Measurements from ENCODE around the gene ACKR1. TPM values are rescaled to one million over a fixed set of nuclear protein-coding genes. Genes with fewer than 3 reads are reported as not detected.

Gene ACKR1
- total RNA-seq, 2 donors from 2014 or later, result not detected

DNA sequence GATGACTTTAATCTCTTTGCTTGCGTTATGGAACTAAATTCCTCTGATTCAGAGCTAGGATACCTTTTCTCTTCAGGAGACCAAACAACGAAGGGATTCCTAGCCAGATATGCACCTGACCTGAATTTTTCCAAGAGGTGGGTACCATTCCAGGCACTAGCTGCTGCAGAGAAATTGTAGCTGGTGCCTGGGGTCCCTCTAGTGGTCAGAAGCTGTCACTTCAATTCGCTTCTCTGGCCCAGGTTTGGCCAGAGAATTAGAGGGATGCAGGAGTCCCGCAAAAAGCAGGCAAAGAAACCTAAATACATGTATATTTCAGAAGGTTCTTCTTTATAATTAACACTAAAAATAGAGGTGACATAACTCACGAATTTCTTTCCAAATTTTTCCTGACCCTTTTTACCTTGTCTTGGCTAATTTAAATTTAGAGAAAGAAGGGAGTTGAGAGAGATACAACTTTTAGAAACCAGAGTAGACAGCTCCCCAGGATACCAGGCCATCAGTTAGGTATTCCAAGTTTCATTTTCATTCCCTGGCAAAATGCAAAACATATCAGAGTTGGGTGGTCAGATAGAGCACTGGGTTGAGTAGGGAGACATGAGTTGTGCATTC, 9.6 kb downstream of the ACKR1 start:
- DNase-seq (peak; percentile 31 to 42), ATAC-seq (replicated peaks in 1 of 2) (no peak)
- no peaks in the 10 kb centered on the region for H3K36me3 Mint-ChIP-seq (ENCODE audit: insufficient read depth in 2 of 2)
- H3K4me1 Mint-ChIP-seq (ENCODE audit: low read depth), result no peaks in the 10 kb centered on the region
- no peak overlapping the region for H3K4me3 Mint-ChIP-seq
- peaks cover 56% of the 10 kb centered on the region for H3K27me3 Mint-ChIP-seq (ENCODE audit: low read depth)
- H3K9me3 Mint-ChIP-seq, result no peaks in the 10 kb centered on the region
- no peak overlapping the region for H3K27ac Mint-ChIP-seq

DNA sequence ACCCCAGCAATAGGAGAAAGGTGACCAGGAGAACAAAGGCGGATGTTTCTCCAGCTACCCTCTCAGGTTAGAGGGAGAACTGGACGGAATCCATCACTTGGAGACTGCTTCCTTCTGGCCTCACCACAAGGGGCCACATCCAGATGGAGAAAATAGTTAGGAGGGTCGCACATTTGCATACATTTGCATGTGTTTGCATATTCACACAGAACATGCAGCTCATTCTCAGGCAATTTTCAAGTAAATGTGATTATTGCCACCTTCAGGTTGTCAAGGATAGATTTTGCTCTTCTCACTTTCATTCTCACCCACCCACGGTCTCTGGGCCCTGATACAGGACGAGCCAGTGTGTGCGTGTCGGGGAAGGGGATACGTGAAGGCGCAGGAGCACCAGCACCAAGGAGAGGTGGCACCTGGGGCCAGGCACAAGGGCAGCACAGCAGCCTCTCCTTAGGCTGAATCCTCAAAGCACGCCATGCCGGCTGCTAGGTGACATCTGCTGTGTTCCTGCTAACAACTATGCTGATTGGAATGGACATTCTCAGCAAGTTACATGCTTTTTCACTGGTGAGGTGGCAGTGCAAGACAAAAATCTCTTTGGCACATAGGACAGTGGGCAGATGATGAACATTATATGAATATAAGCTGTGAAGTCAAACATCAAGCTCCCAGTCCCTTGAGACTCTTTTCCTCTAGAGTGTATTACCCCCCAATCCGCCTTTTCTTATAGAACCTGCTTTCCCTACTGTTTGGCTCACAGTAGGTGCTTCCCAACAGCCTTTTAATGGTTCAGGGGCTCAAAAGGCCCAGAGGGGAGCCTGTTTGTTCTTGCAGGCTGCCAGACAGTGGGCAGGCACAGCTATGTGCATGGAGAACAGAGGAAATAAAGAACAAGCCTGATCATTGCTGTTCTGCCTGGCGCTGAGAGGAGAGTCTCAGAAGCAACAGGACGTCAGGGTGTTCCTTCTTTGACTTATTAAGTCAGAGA, 14.3 kb downstream of the ACKR1 start:
- Mint-ChIP-seq H3K4me3 (no peak overlapping the region), H3K27me3 (ENCODE audit: low read depth) (peaks cover 12% of the 10 kb centered on the region), H3K4me1 (ENCODE audit: low read depth) (no peaks in the 10 kb centered on the region), H3K27ac (no peak overlapping the region), H3K9me3 (no peaks in the 10 kb centered on the region), H3K36me3 (ENCODE audit: insufficient read depth in 2 of 2) (no peaks in the 10 kb centered on the region)
- no peak for DNase-seq
- ATAC-seq (replicated peaks in 1 of 2), result no peak

DNA sequence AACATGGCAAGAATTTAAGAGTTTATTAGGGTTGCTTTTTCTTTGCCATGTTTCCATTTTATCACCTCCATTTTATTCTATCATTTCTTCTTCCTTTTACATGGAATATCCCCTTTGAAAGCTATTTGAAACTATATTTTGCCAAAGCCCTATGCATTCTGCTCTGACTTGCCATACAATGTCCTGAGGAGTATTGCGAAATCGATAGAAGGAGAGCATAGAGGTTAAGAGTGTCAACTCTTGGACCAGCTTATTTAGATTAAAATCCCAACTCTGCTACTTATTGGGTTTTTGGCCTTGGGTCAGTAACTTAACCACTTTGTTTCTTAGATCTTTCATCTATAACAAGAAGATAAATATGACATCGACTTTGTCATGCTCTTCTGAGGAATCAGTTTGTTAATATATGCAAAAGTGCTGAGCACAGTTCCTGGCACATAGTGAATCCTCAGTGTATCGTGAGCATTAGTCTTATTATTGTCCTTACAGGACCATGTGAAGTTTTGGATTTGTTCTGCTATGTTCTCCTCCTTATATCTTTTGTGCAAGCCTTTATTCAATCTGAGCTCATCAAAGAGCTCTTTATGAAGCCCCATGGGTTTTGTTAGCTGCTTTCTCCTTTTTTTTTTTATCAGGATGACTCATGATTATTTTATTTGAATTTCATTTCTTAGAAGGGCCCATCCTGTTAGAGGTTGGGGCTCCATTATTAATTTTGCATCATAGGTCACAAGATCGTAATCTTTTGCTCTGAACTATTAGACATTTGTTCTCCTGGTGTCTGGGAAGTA, 17.6 kb downstream of the ACKR1 start:
- Mint-ChIP-seq H3K27me3 (ENCODE audit: low read depth) (peaks cover 12% of the 10 kb centered on the region), H3K4me1 (ENCODE audit: low read depth) (no peaks in the 10 kb centered on the region), H3K4me3 (no peak overlapping the region), H3K9me3 (no peaks in the 10 kb centered on the region), H3K27ac (no peak overlapping the region), H3K36me3 (ENCODE audit: insufficient read depth in 2 of 2) (no peaks in the 10 kb centered on the region)
- DNase-seq (no peak), ATAC-seq (replicated peaks in 1 of 2) (no peak)

DNA sequence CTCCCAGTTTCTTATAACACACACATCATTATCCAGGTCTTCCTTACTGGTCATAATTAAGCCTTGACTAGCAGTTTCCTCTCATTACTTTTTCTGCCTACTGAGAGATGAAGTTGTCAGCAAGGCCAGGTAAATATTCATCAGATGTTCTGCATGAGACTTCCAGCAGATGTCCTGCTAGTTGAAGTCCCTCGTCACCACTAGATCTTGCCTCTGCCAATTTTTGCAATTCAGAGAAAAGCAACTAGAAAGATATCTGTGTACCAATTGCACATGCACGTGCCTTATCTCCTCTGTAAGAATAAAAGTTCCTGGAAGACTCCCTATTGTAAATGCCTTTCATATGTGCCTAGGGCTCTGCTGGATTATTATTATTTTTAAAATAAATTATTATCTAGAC, 18.3 kb downstream of the ACKR1 start:
- Mint-ChIP-seq H3K27me3 (ENCODE audit: low read depth) (peaks cover 12% of the 10 kb centered on the region), H3K4me1 (ENCODE audit: low read depth) (no peaks in the 10 kb centered on the region), H3K4me3 (no peak overlapping the region), H3K9me3 (no peaks in the 10 kb centered on the region), H3K36me3 (ENCODE audit: insufficient read depth in 2 of 2) (no peaks in the 10 kb centered on the region), H3K27ac (no peak overlapping the region)
- DNase-seq, result no peak
- ATAC-seq (replicated peaks in 1 of 2), result no peak

GRCh38 chr1:159228554-159228953, 23.9 kb downstream of the ACKR1 start:
- Mint-ChIP-seq H3K4me3 (no peak overlapping the region), H3K4me1 (ENCODE audit: low read depth) (no peaks in the 10 kb centered on the region), H3K27ac (no peak overlapping the region), H3K9me3 (no peaks in the 10 kb centered on the region), H3K36me3 (ENCODE audit: insufficient read depth in 2 of 2) (no peaks in the 10 kb centered on the region), H3K27me3 (ENCODE audit: low read depth) (peaks cover 12% of the 10 kb centered on the region)
- no peak for DNase-seq
- ATAC-seq (replicated peaks in 1 of 2), result no peak

GRCh38 chr1:159229260-159229885, 24.7 kb downstream of the ACKR1 start:
- no peaks in the 10 kb centered on the region for H3K36me3 Mint-ChIP-seq (ENCODE audit: insufficient read depth in 2 of 2)
- no peak overlapping the region for H3K4me3 Mint-ChIP-seq
- H3K4me1 Mint-ChIP-seq (ENCODE audit: low read depth), result no peaks in the 10 kb centered on the region
- no peak overlapping the region for H3K27ac Mint-ChIP-seq
- ATAC-seq (replicated peaks in 1 of 2), result no peak
- DNase-seq, result no peak
- H3K27me3 Mint-ChIP-seq (ENCODE audit: low read depth), result peaks cover 12% of the 10 kb centered on the region
- H3K9me3 Mint-ChIP-seq, result no peaks in the 10 kb centered on the region

DNA sequence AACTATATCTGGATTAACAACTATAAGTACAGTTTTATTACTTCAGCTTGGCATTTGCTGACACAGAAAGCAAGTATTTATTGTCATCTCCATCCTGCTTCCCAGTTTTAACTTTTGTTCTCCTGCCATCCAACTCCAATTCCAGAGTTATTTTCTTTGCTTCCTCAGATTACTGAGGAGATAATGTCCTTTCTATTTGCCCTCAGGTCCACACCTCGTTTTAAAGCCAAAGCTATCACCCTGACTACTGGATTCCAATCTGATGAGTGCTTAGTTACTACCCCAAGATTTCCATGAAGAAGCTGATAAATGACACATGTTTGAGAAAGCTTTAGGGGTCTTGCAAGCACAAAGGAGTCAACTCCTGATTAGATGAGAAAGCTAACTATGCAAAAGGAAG, 25.2 kb downstream of the ACKR1 start:
- Mint-ChIP-seq H3K27me3 (ENCODE audit: low read depth) (peaks cover 12% of the 10 kb centered on the region), H3K4me3 (no peak overlapping the region)
- no peak for ATAC-seq (replicated peaks in 1 of 2)

DNA sequence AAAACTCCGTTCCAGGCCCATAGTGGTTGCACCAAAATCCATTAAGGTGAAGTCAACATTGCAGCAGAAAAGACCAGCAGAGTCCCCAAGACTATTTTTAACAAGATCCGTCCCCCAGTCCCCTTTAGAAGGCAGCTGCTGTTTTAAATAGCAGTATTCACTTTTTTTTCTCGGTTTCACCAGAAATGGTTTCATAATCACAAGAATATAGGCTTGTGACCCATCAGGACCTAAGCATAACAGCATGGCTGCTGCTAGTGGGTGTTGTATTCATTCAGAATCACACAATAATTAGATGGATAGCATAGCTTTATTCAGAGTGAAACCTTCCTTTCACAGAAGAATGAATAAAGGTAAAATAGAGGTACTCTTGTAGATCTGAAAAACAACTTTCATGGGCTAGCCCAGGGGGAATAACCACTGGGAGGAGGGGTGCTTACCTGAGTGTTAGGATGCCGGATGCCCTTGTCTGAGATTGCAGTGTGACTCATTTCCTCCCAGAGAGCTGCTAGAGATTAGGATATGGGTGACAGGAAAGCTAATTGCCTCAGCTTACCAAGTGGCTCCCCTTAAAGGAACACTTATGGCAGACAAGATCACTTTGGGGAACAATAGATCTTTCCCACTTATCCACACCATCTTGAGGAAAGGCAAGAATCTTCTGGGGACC, 35.0 kb downstream of the ACKR1 start:
- no peak overlapping the region for H3K27ac Mint-ChIP-seq
- H3K9me3 Mint-ChIP-seq, result peaks cover 2 to 3% of the 10 kb centered on the region in 2 donors
- DNase-seq (no peak), ATAC-seq (replicated peaks in 1 of 2) (peak; percentile 31 to 35)
- no peaks in the 10 kb centered on the region for H3K4me1 Mint-ChIP-seq (ENCODE audit: low read depth)
- no peak overlapping the region for H3K4me3 Mint-ChIP-seq
- peaks cover 22% of the 10 kb centered on the region for H3K27me3 Mint-ChIP-seq (ENCODE audit: low read depth)
- no peaks in the 10 kb centered on the region for H3K36me3 Mint-ChIP-seq (ENCODE audit: insufficient read depth in 2 of 2)

More for the DNA sequence above, 25.2 kb downstream of the ACKR1 start:
- Mint-ChIP-seq H3K9me3 (peaks cover 0 to 1% of the 10 kb centered on the region in 2 donors), H3K27ac (no peak overlapping the region), H3K36me3 (ENCODE audit: insufficient read depth in 2 of 2) (no peaks in the 10 kb centered on the region), H3K4me1 (ENCODE audit: low read depth) (no peaks in the 10 kb centered on the region)
- no peak for DNase-seq

DNA sequence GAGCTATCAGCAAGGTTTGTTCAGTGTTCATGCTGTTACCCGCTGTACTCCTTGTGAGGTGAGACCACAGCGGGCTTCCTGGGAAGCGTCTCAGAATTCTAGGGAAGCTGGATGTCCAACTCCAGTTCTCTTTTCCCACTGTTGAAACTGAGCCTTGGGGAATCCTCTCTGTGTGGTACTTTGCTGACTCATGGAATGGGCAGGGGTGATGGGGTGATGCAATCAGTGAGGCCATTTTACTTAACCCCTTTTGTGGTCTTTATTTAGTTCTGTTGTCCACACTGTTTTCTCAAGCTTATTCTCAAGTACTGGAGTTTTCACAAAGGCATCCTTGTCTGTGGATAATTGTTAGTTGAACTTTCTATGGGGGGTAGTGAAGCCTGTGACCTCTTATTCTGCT, 42.6 kb downstream of the ACKR1 start:
- Mint-ChIP-seq H3K27ac (no peak overlapping the region), H3K27me3 (ENCODE audit: low read depth) (peaks cover 44% of the 10 kb centered on the region), H3K4me1 (ENCODE audit: low read depth) (no peaks in the 10 kb centered on the region), H3K4me3 (no peak overlapping the region), H3K9me3 (no peaks in the 10 kb centered on the region), H3K36me3 (ENCODE audit: insufficient read depth in 2 of 2) (no peaks in the 10 kb centered on the region)
- ATAC-seq (replicated peaks in 1 of 2), result no peak
- DNase-seq, result no peak

- ATAC-seq (replicated peaks in 1 of 2) (no peak), DNase-seq (no peak)
- Mint-ChIP-seq H3K27ac (no peak overlapping the region), H3K36me3 (ENCODE audit: insufficient read depth in 2 of 2) (no peaks in the 10 kb centered on the region), H3K27me3 (ENCODE audit: low read depth) (peaks cover 38% of the 10 kb centered on the region), H3K9me3 (no peaks in the 10 kb centered on the region), H3K4me3 (no peak overlapping the region), H3K4me1 (ENCODE audit: low read depth) (no peaks in the 10 kb centered on the region)
Observed at GRCh38 chr1:159248311-159248710, 43.6 kb downstream of the ACKR1 start.

GRCh38 chr1:159250638-159251216, 46.1 kb downstream of the ACKR1 start:
- H3K9me3 Mint-ChIP-seq, result no peaks in the 10 kb centered on the region
- DNase-seq (no peak), ATAC-seq (replicated peaks in 1 of 2) (no peak)
- H3K4me3 Mint-ChIP-seq, result no peak overlapping the region
- no peak overlapping the region for H3K27ac Mint-ChIP-seq
- H3K36me3 Mint-ChIP-seq (ENCODE audit: insufficient read depth in 2 of 2), result no peaks in the 10 kb centered on the region
- H3K4me1 Mint-ChIP-seq (ENCODE audit: low read depth), result no peaks in the 10 kb centered on the region
- H3K27me3 Mint-ChIP-seq (ENCODE audit: low read depth), result peaks cover 37% of the 10 kb centered on the region

All from activated T-cell treated with anti-CD3 and anti-CD28 coated beads, Interleukin-2, amount 50 U/mL, for 72 hours (primary cell).